ENCODE data around the gene TLR1. TPM values are rescaled to one million over a fixed set of nuclear protein-coding genes. Genes with fewer than 3 reads are reported as not detected.
"Not testable (repeated sequence)": the region's sequence is repeated elsewhere in the genome, so short reads cannot be mapped to it uniquely, and the experiment has no call there.

The TLR1 gene
- polyA plus RNA-seq, 1 donor from 2014 or later = not detected

DNA sequence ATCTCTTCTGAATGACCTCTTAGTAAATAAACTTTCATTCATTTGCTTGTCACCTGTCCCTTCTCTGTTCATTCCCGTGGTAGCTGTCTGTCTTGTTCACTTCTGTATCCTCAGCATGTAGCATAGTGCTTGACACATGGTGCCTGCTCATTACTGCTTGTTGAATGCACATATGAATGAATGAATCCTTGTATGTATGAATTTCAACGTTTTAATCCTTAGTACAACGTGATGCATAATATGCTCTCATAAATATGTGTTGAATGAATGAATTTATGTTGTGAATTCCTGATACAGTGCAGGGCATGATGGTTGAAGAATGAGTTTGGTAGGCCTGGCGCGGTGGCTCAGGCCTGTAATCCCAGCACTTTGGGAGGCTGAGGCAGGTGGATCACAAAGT, 24.8 kb downstream of the TLR1 start:
- Histone ChIP-seq H3K79me2 (replicated peaks; ENCODE audit: insufficient read depth, low read length) (no peaks in the 10 kb centered on the region), H3K9ac (ENCODE audit: low read length) (no peak overlapping the region), H4K20me1 (ENCODE audit: insufficient read depth) (no peaks in the 10 kb centered on the region), H3K9me3 (ENCODE audit: low read length) (no peaks in the 10 kb centered on the region), H3K36me3 (ENCODE audit: insufficient read depth, low read length) (no peaks in the 10 kb centered on the region), H2AFZ (ENCODE audit: low read depth, low read length) (no peak overlapping the region), H3K4me3 (ENCODE audit: low read length) (no peak overlapping the region), H3K4me2 (ENCODE audit: low read length) (no peak overlapping the region), H3K27me3 (ENCODE audit: insufficient read depth, low read depth, low read length) (no peaks in the 10 kb centered on the region), H3F3A (ENCODE audit: insufficient read depth, low read length, poor library complexity, severe bottlenecking) (no peaks in the 10 kb centered on the region), H3K9me2 (ENCODE audit: insufficient read depth, low read length) (no peaks in the 10 kb centered on the region), H3K27ac (ENCODE audit: low read length) (no peak overlapping the region)
- TF ChIP-seq EP300 (conservative IDR thresholded peaks at IDR 0.05; ENCODE audit: poor library complexity, severe bottlenecking) = peak; percentile 77
- no peak for TF ChIP-seq TAF1 (IDR thresholded peaks at IDR 0.05; ENCODE audit: low read depth)
- TF ChIP-seq POLR2AphosphoS5 (IDR thresholded peaks at IDR 0.05) = no peak
- TF ChIP-seq, protein P1, sequence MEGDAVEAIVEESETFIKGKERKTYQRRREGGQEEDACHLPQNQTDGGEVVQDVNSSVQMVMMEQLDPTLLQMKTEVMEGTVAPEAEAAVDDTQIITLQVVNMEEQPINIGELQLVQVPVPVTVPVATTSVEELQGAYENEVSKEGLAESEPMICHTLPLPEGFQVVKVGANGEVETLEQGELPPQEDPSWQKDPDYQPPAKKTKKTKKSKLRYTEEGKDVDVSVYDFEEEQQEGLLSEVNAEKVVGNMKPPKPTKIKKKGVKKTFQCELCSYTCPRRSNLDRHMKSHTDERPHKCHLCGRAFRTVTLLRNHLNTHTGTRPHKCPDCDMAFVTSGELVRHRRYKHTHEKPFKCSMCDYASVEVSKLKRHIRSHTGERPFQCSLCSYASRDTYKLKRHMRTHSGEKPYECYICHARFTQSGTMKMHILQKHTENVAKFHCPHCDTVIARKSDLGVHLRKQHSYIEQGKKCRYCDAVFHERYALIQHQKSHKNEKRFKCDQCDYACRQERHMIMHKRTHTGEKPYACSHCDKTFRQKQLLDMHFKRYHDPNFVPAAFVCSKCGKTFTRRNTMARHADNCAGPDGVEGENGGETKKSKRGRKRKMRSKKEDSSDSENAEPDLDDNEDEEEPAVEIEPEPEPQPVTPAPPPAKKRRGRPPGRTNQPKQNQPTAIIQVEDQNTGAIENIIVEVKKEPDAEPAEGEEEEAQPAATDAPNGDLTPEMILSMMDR (IDR thresholded peaks at IDR 0.05; ENCODE audit: poor library complexity, severe bottlenecking) = no peak
- TF ChIP-seq MXI1 (conservative IDR thresholded peaks at IDR 0.05; ENCODE audit: poor library complexity, severe bottlenecking) = no peak
- TF ChIP-seq REST (IDR thresholded peaks at IDR 0.05; ENCODE audit: borderline replicate concordance) = no peak
- no peak for TF ChIP-seq EZH2 (IDR thresholded peaks at IDR 0.05; ENCODE audit: borderline replicate concordance, insufficient read depth, low read length, poor library complexity, severe bottlenecking)
- TF ChIP-seq SMC3 (conservative IDR thresholded peaks at IDR 0.05; ENCODE audit: poor library complexity) = no peak

GRCh38 chr4:38777925-38778324, 26.7 kb downstream of the TLR1 start:
- H3K79me2 ChIP-seq (replicated peaks; ENCODE audit: insufficient read depth, low read length); H3K27me3 ChIP-seq (ENCODE audit: insufficient read depth, low read depth, low read length); H3K9me2 ChIP-seq (ENCODE audit: insufficient read depth, low read length); H4K20me1 ChIP-seq (ENCODE audit: insufficient read depth); H3K9me3 ChIP-seq (ENCODE audit: low read length); H3K4me3 ChIP-seq (ENCODE audit: low read length); H3K9ac ChIP-seq (ENCODE audit: low read length); H3K4me2 ChIP-seq (ENCODE audit: low read length); H3K36me3 ChIP-seq (ENCODE audit: insufficient read depth, low read length); H2AFZ ChIP-seq (ENCODE audit: low read depth, low read length); H3K27ac ChIP-seq (ENCODE audit: low read length); H3F3A ChIP-seq (ENCODE audit: insufficient read depth, low read length, poor library complexity, severe bottlenecking): not testable (repeated sequence)

GRCh38 chr4:38775326-38775725, 29.3 kb downstream of the TLR1 start:
- no peaks in the 10 kb centered on the region for H3K79me2 ChIP-seq (replicated peaks; ENCODE audit: insufficient read depth, low read length)
- no peaks in the 10 kb centered on the region for H3K9me3 ChIP-seq (ENCODE audit: low read length)
- no peak overlapping the region for H3K27ac ChIP-seq (ENCODE audit: low read length)
- H2AFZ ChIP-seq (ENCODE audit: low read depth, low read length) = no peak overlapping the region
- no peak overlapping the region for H3K4me2 ChIP-seq (ENCODE audit: low read length)
- H3K36me3 ChIP-seq (ENCODE audit: insufficient read depth, low read length) = no peaks in the 10 kb centered on the region
- H3K27me3 ChIP-seq (ENCODE audit: insufficient read depth, low read depth, low read length) = no peaks in the 10 kb centered on the region
- no peak for TF ChIP-seq SMC3 (conservative IDR thresholded peaks at IDR 0.05; ENCODE audit: poor library complexity)
- TF ChIP-seq EP300 (conservative IDR thresholded peaks at IDR 0.05; ENCODE audit: poor library complexity, severe bottlenecking) = no peak
- no peak for TF ChIP-seq TAF1 (IDR thresholded peaks at IDR 0.05; ENCODE audit: low read depth)
- TF ChIP-seq EZH2 (IDR thresholded peaks at IDR 0.05; ENCODE audit: borderline replicate concordance, insufficient read depth, low read length, poor library complexity, severe bottlenecking) = no peak
- no peaks in the 10 kb centered on the region for H4K20me1 ChIP-seq (ENCODE audit: insufficient read depth)
- no peak overlapping the region for H3K4me3 ChIP-seq (ENCODE audit: low read length)
- no peaks in the 10 kb centered on the region for H3F3A ChIP-seq (ENCODE audit: insufficient read depth, low read length, poor library complexity, severe bottlenecking)
- H3K9me2 ChIP-seq (ENCODE audit: insufficient read depth, low read length) = no peaks in the 10 kb centered on the region
- no peak overlapping the region for H3K9ac ChIP-seq (ENCODE audit: low read length)

Measured in neural cell (in vitro differentiated cells).